GM19455 (cell line): ENCODE measurements around the gene ZNF546.

Source experiments
- ATAC-seq: cut with Tn5 transposase; IDR thresholded peaks from one replicate; pipeline ENCODE4 v1.9.1; 2021; ENCODE audit not compliant: unreplicated experiment

Gene ZNF546

GRCh38 chr19:40053491-40053890 lies 56.6 kb downstream of the ZNF546 start:
- ATAC-seq: no peak

- ATAC-seq: no peak
These were observed 57.8 kb downstream of the ZNF546 start for GRCh38 chr19:40054632-40055031.

DNA sequence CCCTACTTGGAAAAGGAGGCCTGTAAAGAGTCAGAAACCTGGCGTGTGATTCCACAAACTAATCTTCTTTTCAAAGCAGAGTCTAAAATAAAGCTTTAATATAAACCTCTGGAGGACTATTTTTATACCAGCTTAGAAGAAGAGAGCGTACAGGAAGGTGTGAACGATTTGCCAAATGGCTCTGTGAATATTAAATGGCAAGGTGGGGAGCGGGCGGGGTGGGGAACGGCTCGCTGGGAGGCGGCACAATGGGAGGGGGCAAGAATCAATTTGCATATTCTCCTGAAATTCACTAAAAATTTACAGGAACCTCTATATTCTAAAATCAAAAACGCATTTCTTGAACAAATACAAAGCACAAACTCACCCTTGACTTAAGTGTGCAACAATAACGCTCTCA lies 58.2 kb downstream of the ZNF546 start:
- ATAC-seq: no peak

GRCh38 chr19:40055832-40056504 lies 59.1 kb downstream of the ZNF546 start, which contains the start of gene ZNF780B:
Gene ZNF780B, minus strand, starts transcription at chr19:40056231. Its CDS starts 5,899 bp downstream, at chr19:40050332.
- ATAC-seq: no peak

DNA sequence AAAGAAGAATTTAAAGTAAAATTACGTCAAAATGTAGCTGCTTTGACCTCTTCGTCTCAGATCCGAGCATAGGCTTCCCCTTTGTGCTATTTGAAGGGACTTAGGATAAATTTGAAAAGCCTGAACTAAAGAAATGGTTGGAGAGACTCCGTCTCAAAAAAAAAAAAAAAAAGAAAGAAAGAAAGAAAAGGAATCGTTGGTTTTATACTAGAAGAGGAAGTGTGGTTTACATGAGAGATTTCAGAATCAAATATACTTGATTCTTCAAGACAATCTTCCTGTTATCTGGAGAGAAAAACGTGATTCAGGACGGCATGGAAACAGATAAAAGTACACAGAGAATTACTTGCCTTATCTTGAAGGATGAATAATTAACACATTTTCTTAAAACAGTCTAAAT lies 59.6 kb downstream of the ZNF546 start:
- ATAC-seq: no peak

GRCh38 chr19:40057166-40057565 lies 60.3 kb downstream of the ZNF546 start:
- no peak for ATAC-seq

DNA sequence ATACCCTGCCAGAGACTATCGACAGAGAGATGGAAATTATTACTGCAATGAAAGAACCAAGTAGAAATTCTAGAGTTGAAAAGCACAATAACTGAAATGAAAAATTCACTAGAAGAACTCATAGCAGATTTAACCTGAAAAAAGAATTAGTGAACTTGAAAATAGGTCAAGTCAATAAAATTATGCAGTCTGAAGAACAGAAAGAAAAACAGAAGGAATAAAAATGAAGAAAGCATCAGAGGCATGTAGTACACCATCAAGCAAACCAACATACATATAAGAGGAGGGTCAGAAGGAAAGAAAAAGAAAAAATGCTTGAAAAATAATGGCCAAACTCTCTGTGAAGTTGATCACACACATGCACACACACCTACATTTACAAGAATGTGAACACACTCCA lies 62.8 kb downstream of the ZNF546 start:
- no peak for ATAC-seq

- ATAC-seq: no peak
These were observed 73.2 kb downstream of the ZNF546 start for GRCh38 chr19:40070058-40070457.
